NCI-H2171 treated with DMSO at 0.1 percent for 48 hours (cell line): ENCODE data around the gene GRAMD1A.

ENCODE experiments used
- DNase-seq: peaks from one replicate; lab custom pipeline; 2025; lab: John Stamatoyannopoulos, UW

GRAMD1A gene

DNA sequence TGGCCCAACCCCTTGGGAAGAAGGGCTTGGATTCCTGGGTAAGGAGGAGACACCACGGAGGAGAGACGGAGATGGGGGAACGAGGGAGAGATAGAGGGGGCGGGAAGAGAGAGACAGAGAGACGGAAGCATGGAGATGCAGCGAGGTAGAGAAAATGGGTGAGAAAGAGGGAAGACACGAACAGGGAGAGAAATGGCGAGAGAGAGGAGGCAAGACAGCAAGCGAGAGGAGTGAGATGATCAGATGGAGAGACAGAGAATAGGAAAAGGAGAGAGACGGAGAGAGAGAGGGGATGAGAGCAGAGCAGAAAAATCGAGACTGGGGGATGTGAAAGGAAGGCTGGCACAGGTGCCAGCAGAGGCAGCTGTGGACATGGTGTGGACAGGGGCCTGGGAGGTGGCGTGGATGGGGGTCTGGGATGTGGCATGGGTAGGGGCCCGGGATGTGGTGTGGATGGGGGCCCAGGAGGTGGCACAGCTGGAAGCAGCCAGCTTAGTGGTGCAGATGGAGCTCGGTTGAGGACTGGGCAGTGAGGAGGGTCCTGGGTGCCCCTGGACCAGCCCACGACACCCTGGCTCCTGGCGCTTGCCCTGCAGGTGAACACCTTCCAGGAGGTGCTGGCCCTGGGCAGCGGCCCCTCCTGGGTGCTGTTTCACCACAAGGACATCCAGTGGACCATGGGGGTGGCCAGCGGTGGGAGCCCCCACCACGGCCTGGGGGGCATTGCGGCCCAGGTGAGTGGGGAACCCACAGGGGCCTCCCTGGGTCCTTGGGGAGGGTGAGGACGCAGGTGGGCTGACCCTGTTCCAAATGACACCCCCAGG is 75.3 kb downstream of the GRAMD1A start:
- no peak for DNase-seq

DNA sequence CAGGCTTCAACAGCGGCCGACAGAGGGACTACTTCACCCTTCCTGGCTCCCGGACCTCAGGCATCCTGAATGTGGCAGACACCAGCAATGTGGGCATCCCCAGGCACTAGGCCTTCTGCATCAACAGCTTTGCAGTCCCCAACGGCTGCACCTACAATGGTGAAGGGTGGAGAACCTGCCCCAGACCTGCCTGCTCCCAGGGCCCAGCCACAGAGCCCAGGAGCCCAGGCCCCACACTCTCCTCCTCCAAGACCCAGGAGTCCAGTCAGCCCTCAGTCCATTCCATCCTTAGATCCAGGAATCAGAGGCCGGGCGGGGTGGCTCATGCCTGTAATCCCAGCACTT is 75.9 kb downstream of the GRAMD1A start:
- no peak for DNase-seq
